RWPE2 (cell line): ENCODE measurements around the gene VDAC1.

Experiments used
- ATAC-seq: fragments of 200-7000 bp; cut with Tn5 transposase; 3 replicates; pipeline ENCODE4 v1.9.1; 2021; ENCODE audit warnings: low read depth
- DNase-seq: peaks from one replicate; pipeline ENCODE4 v3.0.0-alpha.2; 2020; ENCODE audit warnings: low spot score
- H3K27ac ChIP-seq: fragments of 450-650 bp; 2 replicates; pipeline ENCODE4 v1.5.1; 2017; ENCODE audit warnings: mild to moderate bottlenecking; ENCODE audit not compliant: poor library complexity, severe bottlenecking
- H3K27me3 ChIP-seq: fragments of 250-450 bp; sonication (Bioruptor Pico); 2 replicates; pipeline ENCODE4 v1.5.1; 2021; ENCODE audit warnings: mild to moderate bottlenecking, moderate library complexity; ENCODE audit not compliant: insufficient read depth, poor library complexity, severe bottlenecking
- H3K36me3 ChIP-seq: fragments of 250-450 bp; sonication (Bioruptor Pico); 2 replicates; pipeline ENCODE4 v1.5.1; 2020; ENCODE audit warnings: low read depth, mild to moderate bottlenecking, moderate library complexity
- H3K4me1 ChIP-seq: fragments of 250-450 bp; sonication (Bioruptor Pico); 2 replicates; pipeline ENCODE4 v1.5.1; 2021; ENCODE audit warnings: mild to moderate bottlenecking, moderate library complexity; ENCODE audit not compliant: insufficient read depth, poor library complexity, severe bottlenecking
- H3K4me3 ChIP-seq: fragments of 250-450 bp; sonication (Bioruptor Pico); 2 replicates; pipeline ENCODE4 v1.5.1; 2021; ENCODE audit warnings: mild to moderate bottlenecking, moderate library complexity; ENCODE audit not compliant: severe bottlenecking
- H3K9me3 ChIP-seq: fragments of 250-450 bp; sonication (Bioruptor Pico); 2 replicates; pipeline ENCODE4 v1.5.1; 2021; ENCODE audit warnings: mild to moderate bottlenecking, moderate library complexity; ENCODE audit not compliant: severe bottlenecking
- CTCF ChIP-seq: fragments of 450-650 bp; IDR thresholded peaks from one replicate; pipeline ENCODE4 v1.5.1; 2017; ENCODE audit warnings: mild to moderate bottlenecking, moderate library complexity; ENCODE audit not compliant: poor library complexity, severe bottlenecking

The VDAC1 gene

GRCh38 chr5:133945568-133945967, 59.2 kb downstream of the VDAC1 start:
- TF ChIP-seq CTCF: no peak
- Histone ChIP-seq H3K4me1 (no peaks in the 10 kb centered on the region), H3K27ac (no peak overlapping the region), H3K9me3 (no peaks in the 10 kb centered on the region), H3K27me3 (no peaks in the 10 kb centered on the region), H3K36me3 (no peaks in the 10 kb centered on the region), H3K4me3 (no peak overlapping the region)
- no peak for ATAC-seq
- no peak for DNase-seq

GRCh38 chr5:133944263-133945185, 60.3 kb downstream of the VDAC1 start:
- Histone ChIP-seq H3K36me3 (no peaks in the 10 kb centered on the region), H3K27ac (no peak overlapping the region), H3K27me3 (no peaks in the 10 kb centered on the region), H3K4me3 (no peak overlapping the region), H3K9me3 (no peaks in the 10 kb centered on the region), H3K4me1 (no peaks in the 10 kb centered on the region)
- ATAC-seq (peak; percentile 55; the same call in 1 of the 3 replicates), DNase-seq (no peak)
- TF ChIP-seq CTCF: peak; percentile 69

GRCh38 chr5:133943475-133943817, 61.3 kb downstream of the VDAC1 start:
- Histone ChIP-seq H3K27ac (no peak overlapping the region), H3K27me3 (no peaks in the 10 kb centered on the region), H3K4me1 (no peaks in the 10 kb centered on the region), H3K36me3 (no peaks in the 10 kb centered on the region), H3K9me3 (no peaks in the 10 kb centered on the region), H3K4me3 (no peak overlapping the region)
- no peak for TF ChIP-seq CTCF
- ATAC-seq (no peak), DNase-seq (no peak)

GRCh38 chr5:133942614-133943474, 61.9 kb downstream of the VDAC1 start:
- DNase-seq: peak; percentile 42
- no peak for TF ChIP-seq CTCF
- Histone ChIP-seq H3K27ac (no peak overlapping the region), H3K4me3 (no peak overlapping the region), H3K4me1 (no peaks in the 10 kb centered on the region), H3K27me3 (no peaks in the 10 kb centered on the region), H3K9me3 (no peaks in the 10 kb centered on the region), H3K36me3 (no peaks in the 10 kb centered on the region)
- no peak for ATAC-seq
